Activated gamma-delta T cell treated with Interleukin-2 at 50 U/mL for 16 hours (primary cell): ENCODE data around the gene CARD19.
"Not testable (repeated sequence)": the region's sequence is repeated elsewhere in the genome, so short reads cannot be mapped to it uniquely, and the experiment has no call there.

ENCODE experiments used
- DNase-seq: peaks from one replicate; pipeline ENCODE4 v3.0.0-alpha.2; 2020

CARD19 gene

DNA sequence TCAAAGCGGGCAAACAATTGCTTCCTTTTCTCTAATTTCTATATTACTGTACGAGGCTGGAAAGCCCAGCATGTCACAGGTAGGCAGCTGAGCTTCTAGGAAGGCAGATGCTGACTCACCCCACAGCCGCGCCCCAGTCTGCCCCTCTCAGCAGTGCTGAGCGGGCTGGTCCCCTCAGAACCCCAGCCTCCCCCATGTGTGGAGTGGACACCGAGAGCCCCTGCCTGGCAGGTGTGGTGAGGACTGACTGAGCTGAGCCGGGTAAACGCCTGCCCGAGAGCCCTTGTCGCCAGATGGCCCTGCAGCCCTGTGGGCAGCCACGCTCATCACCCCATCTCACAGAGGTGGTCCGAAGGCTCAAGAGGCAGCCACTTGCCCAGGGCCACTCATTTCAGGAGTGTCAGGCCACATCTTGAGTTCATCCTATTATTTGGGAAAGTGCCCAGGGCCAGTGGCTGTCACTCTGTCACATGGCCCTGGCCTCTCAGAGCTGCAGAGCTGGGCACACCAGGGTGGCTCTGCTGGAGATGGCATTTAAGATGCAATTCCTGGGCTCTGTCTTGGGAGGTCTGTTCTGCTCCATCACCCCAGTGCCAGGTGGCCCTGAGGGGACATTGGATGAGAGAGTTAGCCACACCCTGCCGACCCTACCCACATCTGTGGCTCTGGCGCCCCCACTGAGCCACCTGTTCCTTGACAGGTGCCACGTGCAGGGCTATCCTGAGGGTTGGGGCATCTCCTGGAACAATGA, 12.4 kb downstream of the CARD19 start:
- DNase-seq, result no peak

- DNase-seq, result no peak
Measured at GRCh38 chr9:93110311-93110855, 14.4 kb downstream of the CARD19 start.

DNA sequence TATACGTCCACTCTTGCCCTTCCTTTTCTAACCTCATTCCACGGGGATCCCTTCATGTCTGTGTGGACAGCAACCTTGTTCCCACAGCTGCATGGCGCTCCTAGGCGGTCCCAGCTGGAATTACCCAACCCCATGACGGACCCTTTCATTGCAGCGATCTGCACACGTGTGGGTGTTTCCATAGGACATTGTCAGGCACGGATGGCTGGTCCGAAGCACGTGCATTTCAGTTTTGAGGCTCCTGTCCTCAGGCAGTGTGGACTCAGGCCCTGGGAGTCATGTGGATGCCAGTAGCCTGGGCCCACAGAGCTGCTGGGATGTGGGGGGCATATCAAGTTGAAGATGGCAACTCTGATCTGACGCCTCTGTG, 15.0 kb downstream of the CARD19 start:
- DNase-seq, result no peak

GRCh38 chr9:93111371-93112115, 15.5 kb downstream of the CARD19 start:
- DNase-seq, result no peak

DNA sequence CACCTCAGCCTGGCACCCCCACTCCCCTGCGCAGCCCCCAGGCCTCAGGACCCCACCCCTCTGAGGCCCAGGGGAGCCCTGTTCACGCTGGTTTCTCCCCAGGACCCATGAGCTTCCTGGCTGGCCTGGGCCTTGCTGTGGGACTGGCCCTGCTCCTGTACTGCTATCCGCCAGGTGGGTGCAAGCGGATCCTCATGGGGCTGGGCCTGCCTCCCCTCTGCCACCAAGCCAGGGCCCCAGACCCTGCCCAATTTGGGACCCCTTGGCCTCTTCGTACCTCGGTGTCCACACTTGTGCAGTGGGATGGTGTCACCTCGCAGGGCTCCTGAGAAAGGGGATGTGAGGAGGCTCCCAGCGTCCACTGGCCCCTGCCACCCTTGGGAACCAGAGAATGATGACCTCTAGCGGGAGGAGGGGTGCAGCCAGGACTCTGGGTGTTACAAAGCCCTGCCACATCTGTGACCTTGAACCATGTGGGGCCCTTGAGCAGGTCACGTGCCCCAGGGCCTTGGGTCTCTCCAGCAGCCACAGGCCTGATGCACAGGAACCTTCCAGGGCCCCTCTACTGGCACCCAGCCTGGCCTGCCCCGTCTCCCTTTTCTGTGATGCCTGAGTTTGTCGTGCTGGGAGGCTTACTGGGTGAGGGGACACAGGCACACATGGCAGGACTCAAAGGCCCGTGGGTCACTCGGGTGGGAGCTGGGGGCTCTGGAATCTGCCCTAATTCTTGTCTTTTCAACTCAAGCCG, 16.3 kb downstream of the CARD19 start:
- DNase-seq, result no peak

DNA sequence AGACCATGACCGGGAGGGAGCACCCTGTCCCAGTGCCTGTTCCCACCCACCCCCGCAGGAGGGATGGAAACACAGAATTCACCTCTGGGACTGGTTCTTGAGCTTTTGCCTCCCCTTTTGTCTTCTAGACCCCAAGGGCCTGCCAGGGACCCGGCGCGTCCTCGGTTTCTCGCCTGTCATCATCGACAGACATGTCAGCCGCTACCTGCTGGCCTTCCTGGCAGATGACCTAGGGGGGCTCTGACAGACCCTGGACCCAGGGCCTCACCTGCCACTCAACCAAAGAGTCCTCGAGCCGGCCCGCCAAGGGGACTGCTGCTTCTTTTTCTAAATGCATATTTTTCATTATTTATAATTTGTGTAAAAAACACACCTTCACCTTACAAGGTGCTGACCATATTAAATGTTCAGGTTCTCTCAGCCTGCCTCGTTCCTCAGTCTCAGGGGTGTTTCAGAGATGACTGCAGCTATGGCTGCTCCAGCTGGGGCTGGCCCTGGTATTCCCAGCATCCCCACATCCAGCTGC, 16.9 kb downstream of the CARD19 start:
- no peak for DNase-seq

GRCh38 chr9:93114169-93114983, 18.4 kb downstream of the CARD19 start:
- no peak for DNase-seq

GRCh38 chr9:93114984-93115335, 18.9 kb downstream of the CARD19 start:
- no peak for DNase-seq

DNA sequence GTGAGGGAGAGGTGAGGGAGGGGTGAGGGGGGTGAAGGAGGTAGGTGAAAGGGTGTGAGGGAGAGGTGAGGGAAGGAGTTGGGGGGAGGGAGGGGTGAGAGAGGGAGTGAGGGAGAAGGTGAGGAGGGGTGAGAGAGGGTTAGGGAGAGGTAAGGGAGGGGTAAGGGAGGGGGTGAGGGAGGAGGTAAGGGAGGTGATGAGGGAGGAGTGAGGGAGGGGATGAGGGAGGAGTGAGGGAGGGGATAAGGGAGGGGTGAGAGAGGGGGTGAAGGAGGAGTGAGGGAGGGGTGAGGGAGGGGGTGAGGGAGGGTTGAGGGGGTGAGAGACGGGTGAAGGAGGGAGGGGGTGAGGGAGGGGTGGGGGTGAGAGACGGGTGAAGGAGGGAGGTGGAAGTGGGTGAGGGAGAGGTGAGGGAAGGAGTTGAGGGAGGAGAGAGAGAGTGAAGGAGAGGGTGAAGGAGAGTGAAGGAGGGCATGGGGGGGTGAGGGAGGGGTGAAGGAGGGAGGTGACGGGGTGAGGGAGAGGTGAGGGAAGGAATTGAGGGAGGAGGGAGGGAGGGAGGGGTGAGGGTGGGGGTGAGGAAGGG, 19.6 kb downstream of the CARD19 start:
- no peak for DNase-seq

- DNase-seq, result no peak
Measured at GRCh38 chr9:93116072-93116961, 20.3 kb downstream of the CARD19 start.

DNA sequence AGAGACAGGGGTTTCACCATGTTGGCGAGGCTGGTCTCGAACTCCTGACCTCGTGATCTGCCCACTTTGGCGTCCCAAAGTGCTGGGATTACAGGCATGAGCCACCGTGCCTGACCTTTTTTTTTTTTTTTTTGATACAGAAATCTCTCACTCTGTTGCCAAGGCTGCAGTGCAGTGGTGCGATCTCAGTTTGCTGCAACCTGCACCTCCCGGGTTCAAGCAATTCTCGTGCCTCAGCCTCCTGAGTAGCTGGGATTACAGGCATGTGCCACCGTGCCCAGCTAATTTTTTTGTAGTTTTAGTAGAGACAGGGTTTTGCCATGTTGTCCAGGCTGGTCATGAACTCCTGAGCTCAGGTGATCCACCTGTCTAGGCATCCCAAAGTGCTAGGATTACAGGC, 21.5 kb downstream of the CARD19 start:
- not testable (repeated sequence) for DNase-seq

DNA sequence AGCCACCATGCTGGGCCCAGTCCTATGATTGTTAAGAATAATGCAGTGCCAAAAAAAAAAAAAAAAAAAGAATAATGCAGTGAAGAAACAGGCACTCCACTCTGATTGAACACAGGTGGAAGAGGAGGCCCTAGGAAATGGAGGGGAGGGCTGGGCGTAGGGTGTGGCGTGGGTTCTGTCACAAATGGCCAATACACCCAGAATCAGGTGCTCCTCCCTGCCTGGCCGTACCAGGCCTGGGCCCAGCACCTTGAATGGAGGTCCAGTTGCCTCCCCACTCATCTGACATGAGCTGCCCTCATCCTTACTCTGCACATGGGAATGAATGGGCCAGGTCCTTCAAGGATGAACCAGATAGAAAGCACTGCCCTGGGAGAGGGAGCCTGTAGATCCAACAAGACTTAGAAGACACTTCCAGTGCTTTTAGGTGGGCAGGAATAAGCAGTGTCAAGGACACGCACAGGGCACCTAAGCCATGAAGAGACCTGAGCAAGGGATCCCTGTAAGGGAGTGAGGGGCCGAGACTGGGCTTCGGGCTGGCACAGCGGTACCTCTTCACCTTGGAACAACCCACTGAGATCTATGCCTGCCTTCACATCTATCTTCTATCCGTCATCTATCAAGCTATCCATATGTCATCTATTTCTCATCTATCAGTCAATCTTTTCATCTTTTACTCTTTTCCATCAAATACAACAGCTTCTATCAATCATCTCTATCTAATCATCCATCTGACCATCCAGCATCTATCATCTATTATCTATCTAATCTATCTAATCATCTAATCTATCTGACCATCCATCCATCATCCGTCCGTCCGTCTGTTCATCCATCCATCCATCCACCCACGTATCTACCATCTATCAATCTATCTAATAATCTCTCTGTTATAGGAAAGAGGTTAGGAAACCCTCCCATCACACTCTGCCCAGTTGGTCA, 22.2 kb downstream of the CARD19 start:
- DNase-seq, result no peak

- no peak for DNase-seq
Measured at GRCh38 chr9:93118863-93119702, 23.1 kb downstream of the CARD19 start.

DNA sequence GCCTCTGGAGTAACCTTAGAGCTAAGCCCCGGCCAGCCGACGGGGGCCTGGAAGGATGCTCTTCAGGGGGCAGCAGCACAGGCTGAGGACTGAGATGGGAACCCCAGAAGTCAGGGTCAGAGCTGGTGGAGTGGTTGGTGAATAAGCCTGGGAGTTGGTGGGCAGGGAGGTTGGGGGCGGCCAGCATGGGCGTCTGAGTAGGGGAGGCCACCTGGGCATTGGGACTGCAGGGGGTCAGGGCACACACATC, 23.6 kb downstream of the CARD19 start:
- no peak for DNase-seq

DNA sequence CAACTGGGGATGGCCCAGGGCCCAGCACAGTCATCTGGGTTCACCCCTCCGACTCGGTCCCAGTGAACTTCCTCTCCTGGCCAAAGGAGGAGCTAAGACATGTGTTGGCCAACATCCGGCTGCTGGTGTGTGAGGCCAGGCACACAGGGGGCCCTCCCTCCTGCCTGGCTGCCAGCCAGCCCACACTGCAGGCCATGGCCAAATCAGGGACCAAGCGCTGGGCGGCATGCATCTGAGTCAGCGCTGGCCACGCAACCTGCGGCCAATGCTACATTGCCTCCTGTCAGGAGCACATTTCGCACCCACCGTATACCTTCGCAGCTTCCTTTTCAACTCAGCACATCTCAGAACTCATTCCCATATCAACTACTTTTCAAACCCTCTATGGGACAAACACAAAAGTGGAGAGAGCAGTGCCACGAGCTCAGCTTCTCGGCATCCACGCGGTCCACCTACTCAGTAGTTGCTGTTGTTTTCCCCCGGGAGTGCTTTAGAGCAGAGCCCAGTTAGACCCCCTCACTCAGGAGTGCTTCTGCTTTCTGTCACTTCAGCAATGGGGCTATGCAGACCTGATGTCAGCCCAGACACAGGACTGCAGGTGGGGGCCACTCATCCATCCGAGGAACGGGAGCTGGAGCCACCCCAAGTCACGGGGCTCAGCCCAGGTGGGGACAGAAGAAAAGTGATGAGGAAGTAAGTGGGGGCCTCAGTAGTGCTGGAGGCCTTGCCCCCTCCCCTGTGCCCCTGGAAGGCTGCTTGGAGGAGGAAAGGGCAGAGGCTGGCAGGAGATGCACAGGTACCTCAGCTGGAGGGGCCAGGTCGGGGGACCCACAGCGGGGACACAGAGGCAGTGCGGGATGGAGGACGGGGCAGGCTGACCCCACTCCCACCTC, 24.2 kb downstream of the CARD19 start:
- no peak for DNase-seq

GRCh38 chr9:93120846-93121315, 24.9 kb downstream of the CARD19 start:
- no peak for DNase-seq

GRCh38 chr9:93121316-93122241, 25.6 kb downstream of the CARD19 start:
- no peak for DNase-seq
